NCI-H748 (cell line): ENCODE measurements around the gene ABHD2.

ENCODE experiments used
- DNase-seq: peaks from one replicate; lab custom pipeline; 2025; ENCODE audit not compliant: unreplicated experiment; lab: John Stamatoyannopoulos, UW

The ABHD2 gene

DNA sequence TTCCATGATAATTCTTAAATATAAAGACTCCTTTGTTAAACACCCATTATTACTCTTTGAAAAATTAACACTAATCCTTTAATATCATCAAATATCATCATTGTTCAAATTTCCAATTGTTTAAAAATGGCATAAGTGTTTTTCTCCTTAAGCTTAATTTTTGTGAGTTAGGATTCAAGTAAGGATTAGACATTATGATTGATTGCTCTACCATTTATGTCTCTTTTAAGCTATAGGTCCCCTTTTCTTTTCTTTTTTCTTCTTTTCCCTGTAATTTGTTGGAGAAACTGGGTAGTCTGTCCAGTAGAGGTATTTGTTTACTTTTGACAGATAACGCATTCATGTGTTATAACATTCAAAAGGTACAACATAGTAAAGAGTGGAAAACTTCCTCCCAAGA lies 9.1 kb downstream of the ABHD2 start:
- DNase-seq, result no peak

DNA sequence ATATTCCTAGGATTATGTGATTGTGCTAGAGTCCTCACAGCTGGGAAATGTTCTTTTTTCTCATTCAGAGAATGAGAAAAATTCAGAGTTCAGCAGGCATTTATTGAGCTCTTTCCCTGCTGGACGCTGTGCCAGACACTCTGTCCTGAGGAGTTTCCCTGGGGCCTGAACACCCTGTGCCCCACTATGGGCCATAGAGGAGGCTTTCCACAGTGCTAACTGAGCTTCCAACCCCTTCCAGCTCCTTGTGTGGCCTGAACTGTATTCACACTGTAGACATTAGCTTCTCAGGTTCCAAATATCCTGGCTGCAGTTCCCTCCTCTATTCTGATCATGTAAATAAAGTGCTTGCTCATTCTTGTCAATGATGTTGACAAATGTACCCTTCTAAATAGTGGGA lies 10.0 kb downstream of the ABHD2 start:
- peak; percentile 19 for DNase-seq

DNA sequence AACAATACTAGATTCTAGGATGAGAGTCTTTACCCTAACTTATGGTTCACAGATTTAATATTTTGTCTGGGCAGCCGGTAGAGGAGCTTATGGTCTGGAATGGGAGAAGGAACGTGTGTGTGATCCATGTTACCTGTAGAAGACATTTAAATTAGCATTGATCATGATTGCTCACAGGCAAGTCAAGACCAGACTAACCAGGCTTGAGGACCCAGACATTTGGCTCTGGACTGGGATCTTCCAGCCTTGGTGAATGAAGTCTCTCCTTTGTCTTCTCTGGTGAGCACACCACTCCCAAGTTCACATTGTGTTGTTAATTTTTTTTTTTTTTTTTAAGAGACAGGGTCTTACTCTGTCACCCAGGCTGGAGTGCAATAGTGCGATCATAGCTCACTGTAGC lies 11.7 kb downstream of the ABHD2 start:
- no peak for DNase-seq

DNA sequence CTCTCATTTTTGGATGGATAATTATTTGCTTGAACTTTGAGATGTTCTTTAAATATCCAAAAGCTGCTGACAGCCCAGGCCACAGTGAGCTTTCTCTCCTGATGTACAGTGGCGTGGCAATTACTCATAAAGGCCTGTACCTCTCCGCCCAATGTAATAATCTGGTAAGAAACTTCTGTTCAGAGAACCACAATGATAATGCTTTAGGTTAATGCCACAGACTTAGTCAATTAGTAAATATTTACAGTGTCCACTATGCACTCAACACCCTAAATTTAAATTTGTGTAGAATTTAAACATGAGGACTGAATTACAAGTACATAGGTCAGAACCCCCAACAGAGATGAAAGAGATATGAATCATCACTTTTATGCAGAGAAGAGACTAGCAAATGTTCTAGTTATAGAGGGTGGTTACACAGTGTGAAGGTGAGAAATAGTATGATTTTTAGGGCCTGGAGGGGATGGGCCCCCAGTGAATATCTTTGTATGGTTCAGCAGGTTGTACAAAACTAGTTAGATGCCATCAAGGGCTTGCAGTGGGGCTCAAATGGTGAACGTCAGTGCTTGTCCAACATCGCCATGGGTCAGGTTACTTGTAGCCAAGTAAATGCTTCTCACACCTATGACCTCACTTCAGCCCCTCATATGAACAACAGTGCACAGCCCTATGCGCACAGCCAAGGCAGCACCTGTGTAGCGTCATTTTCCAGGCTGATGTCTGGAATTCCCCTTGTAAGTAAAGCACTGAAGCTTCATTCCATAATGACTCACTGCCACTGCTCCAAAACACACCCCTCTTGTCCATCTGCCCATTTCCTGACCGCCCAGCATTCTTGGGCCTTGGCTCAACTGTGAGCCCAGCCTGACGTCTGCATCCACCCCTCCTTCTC lies 13.3 kb downstream of the ABHD2 start:
- DNase-seq, result no peak

DNA sequence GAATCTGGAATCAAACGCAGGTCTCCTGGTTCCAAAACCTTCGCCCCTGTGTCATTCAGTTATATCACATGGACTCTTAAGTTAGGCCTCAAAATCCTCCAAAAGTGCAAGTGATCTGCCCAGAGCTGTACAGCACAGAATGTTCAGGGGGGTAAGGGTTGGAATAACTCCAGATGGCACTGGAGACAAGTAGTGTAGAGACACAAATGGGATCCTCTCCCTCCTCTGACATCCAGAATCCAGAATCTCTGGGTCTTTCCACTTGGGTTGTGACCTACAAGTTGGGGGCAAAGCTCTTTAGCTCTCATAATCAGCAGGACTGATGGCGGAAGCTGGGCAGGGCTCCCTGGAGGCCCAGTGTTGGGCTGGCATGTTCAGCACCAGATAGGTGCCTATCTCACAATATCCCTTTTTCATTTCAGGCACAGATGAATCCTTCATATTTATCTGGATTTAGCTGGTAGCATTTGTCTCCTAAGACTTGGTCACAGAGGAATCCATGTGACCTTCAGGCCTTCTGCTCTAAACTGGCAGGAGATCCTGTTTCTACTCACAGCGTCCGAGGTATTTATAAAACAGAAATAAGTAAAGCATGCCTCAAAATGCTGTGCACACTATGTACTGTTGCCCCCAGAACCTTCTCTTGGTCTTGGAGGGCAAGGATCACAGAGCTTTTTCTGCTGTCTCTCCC lies 15.4 kb downstream of the ABHD2 start:
- no peak for DNase-seq

DNA sequence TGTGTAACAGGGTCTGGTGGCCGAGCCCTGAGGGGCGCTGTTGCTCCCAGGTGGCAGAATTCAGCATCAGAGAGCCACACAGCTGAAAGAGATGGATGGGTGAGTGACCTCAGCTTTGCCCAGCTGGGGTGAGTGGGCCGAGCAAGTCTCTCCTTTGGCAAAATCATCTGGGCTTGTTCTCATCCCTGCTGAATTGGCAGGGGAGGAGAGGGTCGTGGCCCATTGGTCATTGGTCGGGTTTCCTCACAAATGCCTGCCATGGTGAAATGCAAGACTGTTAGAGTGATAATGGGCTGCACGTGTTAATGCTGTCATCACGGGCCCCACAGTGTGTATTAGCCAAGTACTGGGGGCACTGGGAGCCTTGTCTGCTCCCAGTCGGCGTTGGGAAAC lies 15.9 kb downstream of the ABHD2 start:
- DNase-seq, result no peak

DNA sequence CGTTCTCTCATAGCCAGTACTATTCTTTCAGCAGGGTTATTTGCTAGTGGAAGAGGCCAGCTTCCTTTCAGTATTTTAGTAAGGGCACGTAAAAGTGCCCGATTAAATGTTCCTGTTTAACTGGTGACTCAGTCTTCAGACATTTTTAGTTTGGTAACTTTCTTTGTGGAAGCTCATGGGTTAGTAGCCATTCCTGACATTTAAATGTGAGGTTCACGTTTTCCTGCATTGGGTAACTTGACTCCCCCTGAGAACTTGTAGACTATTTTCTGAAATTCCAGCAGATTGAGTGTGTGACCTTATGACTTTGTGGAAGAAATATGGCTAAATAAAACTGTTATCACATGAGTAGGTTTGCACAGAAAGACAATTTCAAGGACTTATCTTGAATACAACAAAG lies 16.9 kb downstream of the ABHD2 start:
- no peak for DNase-seq

DNA sequence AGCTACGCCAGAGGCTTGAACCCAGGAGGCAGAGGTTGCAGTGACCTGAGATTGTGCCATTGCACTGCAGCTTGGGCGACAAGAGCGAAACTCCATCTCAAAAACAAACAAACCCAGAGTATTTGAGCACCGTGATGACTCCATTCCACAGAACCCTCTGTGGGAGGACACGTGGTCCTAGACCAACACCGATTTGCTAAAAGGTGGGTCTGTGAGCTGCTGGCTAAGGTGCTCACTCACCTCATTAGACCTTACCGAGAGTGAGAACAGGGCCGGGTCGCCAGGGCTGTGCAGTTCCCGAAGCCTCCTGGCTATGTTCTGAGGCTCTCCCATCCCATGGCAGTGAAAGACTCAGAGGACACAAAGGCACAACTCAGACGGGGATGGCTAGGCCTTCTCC lies 17.9 kb downstream of the ABHD2 start:
- DNase-seq, result no peak

DNA sequence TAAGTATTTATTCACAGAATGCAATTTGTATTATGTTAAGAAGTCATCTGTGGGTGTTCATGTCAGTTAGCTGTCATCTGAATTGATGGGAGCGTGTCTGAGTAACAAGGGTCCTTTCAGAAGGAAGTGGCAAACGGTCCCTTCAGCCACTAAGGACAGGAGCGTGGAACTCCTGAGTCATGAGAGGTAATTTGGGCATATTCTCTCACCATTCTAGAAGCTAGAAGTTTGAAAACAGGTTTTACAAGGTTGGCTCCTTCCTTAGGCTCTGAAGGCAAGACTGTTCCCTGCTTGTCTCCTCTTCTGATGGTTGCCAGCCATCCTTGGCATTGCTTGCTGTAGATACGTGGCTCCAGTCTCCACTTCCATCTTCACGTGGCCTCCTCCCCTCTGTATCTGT lies 19.7 kb downstream of the ABHD2 start:
- no peak for DNase-seq

DNA sequence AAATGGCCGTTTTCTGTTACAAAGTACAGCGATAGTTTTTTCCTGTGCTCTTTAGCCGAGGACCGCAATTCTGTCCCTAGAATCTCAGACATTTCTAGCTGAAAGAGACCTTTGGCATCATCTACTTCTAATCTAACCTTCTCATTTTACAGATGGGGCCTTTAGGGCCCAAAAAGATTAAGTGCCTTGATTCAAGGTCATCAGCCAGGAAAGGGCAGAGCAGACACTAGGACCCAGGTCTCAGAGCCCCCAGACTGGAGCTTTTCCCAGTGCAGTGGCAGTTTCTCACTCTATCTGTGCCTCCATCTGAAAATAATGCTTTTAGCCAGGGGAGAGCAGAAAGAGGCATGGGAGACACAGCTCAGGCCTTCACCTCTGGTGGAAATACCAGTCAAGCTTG lies 20.6 kb downstream of the ABHD2 start:
- no peak for DNase-seq

DNA sequence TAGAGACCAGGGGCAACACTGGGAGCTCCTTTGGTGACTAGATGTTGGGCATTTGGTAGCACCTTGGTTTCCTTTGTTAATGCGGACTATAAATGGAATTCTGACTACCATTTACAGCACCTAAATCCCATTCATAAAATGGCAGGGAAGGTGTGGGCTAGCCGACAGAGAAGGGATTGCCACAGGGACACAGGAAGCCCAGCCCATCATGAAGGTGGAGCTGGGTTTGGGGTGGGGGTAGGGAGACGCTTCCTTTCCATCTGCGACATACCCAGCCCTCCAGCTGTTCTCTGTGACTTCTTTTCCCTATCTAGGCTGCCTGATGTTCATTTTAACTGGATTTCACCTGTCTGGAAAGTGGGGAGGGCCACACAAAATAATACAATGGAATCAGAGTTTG lies 21.0 kb downstream of the ABHD2 start:
- no peak for DNase-seq

DNA sequence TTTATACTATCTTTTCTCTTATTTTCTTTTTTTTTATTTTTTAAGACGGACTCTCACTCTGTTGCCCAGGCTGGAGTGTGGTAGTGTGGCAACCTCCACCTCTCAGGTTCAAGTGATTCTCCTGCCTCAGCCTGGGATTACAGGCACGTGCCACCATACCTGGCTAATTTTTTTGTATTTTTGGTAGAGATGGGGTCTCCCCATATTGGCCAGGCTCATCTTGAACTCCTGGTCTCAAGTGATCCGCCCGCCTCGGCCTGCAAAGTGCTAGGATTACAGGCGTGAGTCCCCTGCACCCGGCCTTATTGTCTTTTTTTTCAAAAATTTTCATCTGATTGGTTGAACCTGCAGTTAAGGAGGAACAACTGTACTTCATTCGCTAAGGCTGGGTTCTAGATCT lies 21.8 kb downstream of the ABHD2 start:
- DNase-seq, result no peak

DNA sequence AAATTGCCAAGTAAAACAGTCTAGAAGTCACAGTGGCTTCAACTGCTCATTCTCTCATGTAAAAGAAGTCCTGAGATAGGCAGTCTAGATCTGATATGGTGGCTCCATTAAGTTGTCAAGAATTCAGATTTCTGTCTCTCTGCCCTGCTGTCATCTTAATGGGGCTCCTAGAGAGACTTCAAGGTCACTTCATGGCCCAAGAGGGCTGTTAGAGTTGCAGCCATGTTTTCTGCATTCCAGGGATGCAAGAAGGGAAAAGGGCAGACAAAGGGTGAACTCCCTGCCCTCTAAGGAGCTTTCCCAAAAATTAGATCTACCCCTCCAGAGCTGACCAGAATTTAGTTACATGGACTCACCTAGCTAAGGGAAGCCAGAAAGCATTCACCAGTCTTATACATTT lies 23.1 kb downstream of the ABHD2 start:
- no peak for DNase-seq

DNA sequence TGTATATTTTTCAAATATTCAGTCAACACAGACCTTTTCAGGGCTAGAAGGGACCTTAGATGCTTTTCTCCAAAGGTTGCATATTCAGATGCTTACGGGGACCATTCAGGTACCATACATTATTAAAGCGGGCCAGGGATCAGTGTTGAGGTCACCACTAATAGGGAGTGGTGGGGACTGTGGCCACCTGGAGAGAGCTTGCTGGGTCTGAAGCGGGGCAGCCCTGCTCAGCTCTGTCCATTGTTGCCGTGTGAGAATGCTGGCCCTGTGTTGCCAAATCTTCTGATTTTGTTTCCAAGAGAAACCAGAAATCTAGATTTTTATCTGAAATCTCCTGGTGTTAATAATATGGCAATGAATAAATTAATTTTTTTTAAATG lies 23.7 kb downstream of the ABHD2 start:
- DNase-seq, result no peak

DNA sequence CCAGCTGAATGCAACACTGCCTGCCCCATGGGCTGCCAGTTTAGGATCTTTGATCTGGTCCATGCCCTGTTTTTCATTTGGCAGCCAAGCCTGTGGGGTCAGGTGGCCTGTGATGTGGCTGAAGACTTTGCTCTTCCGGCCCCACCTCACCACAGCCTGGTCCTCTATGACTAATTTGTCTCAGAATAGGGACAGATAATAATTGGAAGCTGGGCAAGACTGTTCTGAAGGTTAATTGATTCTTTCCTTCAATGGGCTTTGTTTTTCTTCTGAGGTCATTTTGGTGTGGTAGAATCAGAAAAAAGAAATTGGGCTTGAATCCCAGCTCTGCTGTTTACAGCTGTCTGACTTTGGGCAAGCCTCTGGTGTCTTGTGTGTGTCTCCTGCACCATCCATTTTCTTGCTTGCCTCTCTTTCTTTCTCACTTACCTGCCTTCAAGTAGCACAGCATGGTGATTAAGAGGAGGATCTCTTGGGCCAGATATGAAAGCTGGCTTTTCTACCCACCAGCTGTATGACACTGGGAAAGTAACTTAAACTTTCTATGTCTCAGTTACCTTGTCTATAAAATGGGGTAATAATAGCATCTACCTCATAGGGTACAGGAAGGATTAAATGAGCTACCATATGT lies 24.2 kb downstream of the ABHD2 start:
- DNase-seq, result no peak

DNA sequence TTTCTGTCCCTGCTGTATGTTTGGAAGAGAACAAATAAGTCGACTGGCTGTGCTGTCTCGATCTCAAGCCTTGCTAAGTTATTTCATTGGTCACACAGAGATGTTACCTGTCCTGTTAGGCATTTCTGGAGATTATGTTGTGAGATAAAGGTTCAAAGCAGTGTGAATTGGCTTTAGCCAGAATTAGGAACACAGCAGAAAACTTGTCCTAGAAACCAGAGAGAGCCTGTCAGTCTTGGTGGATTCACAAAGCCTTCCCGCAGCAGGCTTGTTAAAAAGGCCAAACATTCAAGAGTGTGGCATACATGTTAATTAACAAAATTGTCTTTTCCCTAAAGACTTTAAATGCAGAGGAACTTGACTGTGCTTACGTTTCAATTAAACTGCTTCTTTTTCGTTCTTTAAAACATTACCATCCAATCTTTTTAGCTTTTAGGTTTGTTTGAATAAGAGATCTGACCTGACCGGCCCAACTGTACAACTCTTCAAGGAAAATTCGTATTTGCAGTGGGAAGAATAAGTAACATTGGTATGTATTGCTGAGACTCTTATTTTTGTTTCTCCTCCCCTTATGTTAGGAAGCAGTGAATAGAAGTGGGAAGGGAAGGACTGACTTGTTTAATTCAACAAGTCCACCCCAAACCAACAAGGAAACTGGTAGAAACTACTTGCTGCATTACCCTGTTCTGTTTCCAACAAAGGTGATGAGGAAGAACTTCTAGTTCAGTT lies 25.2 kb downstream of the ABHD2 start:
- DNase-seq, result no peak

DNA sequence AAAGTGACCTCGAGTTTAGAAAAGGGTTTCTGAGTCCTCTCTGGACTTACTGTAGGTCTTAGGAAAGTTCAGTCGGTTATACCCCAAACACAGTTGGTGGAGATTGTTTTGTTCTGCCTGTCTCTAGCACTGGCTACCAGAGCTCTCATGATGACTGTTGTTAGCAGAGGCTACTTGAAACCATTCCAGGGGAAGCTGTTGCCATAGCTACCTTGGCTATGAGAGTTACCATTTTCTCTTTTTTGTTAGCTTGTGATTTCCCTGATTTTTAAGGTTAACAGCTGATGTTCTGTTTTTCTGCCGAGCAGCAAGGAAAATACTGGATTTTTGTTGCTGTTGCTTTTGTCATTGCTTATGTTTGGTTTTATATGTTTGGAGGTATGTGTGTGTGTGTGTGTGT lies 26.7 kb downstream of the ABHD2 start:
- peak; percentile 91 for DNase-seq

DNA sequence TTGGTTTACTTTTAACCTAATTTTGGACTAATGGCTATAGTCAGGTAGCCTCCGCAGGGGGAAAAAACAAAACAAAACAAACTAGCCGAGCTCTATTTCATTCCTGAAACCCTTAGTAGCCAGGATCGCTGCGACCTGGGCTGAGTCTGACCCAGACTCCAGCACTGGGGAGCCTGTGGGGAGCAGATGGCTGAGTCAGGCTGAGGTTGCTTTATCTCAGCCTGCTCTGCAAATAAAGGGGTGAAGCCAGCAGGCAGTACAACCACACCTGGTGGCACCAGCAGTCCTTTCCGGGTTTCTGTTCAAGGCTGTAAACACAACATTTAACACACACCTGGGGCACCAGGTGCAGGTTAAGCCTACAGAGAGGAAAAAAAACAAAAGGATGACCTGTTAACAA lies 27.3 kb downstream of the ABHD2 start:
- peak; percentile 97 for DNase-seq

DNA sequence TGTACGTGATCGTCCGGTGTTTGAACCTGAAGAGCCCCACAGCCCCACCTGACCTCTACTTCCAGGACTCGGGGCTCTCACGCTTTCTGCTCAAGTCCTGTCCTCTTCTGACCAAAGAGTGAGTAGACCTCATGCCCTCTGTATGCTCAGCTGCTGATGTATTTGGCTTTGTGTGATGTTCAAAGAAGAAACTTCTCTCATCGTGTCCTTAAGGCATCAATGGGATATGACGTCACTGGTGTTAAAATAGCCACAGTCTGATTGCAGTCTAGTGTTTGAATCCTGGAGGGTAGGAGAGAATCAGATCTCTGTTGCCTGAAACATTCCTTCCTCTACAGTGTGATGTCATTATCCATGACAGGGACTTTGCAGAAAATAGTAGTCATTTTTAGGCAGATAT lies 28.1 kb downstream of the ABHD2 start:
- peak; percentile 90 for DNase-seq

DNA sequence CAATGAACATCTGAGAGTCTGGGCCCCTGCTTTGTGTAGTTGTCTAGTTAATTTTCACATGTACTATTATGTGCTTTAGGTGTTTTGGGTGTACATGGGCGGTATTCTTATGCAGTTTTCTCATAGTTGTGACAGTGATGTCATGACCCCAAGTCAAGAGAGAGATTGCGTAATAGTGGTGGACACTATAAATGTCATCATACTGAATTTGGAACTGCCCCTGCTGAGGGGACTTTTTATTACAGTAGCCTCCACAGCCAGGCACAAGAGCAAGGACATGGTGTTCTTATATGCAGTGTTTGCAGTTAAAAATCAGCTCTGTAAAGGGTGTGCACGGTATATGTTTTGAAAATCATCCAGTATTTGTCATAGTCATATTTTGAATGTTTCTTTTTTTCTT lies 29.5 kb downstream of the ABHD2 start:
- no peak for DNase-seq

DNA sequence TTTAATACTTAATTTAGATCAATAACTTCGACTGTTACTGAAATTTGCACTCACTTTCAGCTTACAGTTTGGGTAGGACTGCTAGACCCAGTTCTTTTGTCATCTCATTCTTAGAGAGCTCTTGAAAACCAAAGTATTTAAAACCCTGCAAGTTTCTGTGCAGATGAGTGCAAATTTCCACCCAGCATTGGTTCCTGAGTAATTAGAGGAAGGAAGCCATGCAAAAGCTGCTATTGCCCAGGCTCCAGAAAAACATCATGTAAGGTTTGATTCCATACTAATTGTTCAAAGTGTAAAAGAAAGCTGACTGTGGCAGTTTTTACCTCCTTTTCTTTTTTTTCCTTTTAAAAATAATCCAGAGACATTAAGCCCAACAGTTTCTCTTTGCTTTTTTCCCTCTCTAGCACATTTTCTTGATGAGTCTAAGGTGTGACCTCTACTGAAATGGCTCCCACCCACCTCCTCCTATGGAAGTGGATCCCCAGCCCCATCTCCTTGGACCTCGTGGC lies 30.3 kb downstream of the ABHD2 start:
- no peak for DNase-seq
